AG04450 (cell line): Measurements from ENCODE around the gene PTPRJ. TPM values are rescaled to one million over a fixed set of nuclear protein-coding genes. Genes with fewer than 3 reads are reported as not detected.

Source experiments
- CTCF ChIA-PET: fragments of 300-600, 350-600 bp; formaldehyde crosslinking; extraction: SDS; loops from one replicate; lab custom pipeline; 2022; ENCODE audit warnings: antibody characterized with exemption, inconsistent platforms; lab: Charles Lee
- POLR2A ChIA-PET: fragments of 350-600 bp; formaldehyde crosslinking; extraction: SDS; loops from one replicate; lab custom pipeline; 2021; ENCODE audit warnings: antibody characterized with exemption, inconsistent platforms; lab: Yijun Ruan, JAX
- DNase-seq: peaks from one replicate; pipeline ENCODE4 v3.0.0-alpha.2; 2011; ENCODE audit warnings: low read depth, low spot score
- H3K27ac ChIP-seq: one replicate; pipeline ENCODE4 v1.5.1; 2012; ENCODE audit warnings: low read depth, low read length, control low read depth
- H3K27me3 ChIP-seq: one replicate; pipeline ENCODE4 v1.6.0; 2012; ENCODE audit warnings: low read length; ENCODE audit not compliant: control insufficient read depth, insufficient read depth
- H3K4me3 ChIP-seq: 2 replicates; pipeline ENCODE4 v1.5.1; 2011; ENCODE audit warnings: mild to moderate bottlenecking, low read depth, low read length, control low read depth
- H3K9me3 ChIP-seq: 2 replicates; pipeline ENCODE4 v1.5.1; 2012; ENCODE audit warnings: low read length; ENCODE audit not compliant: control insufficient read depth, insufficient read depth
- CTCF ChIP-seq: IDR thresholded peaks from 2 replicates; pipeline ENCODE4 v1.5.1; 2011; ENCODE audit warnings: low read depth, low read length, control low read depth, inconsistent platforms
- polyA plus RNA-seq: library from polyadenylated mRNA; depleted of rRNA; stranded (reverse); fragments of >200 nt; gene quantifications from 2 replicates; pipeline ENCODE4 v1.2.3, GENCODE V29; 2011

The PTPRJ gene
- polyA plus RNA-seq, 1 experiment = 5.2 TPM

- POLR2A ChIA-PET = no interaction called here
- DNase-seq = no peak
These were observed 103.1 kb downstream of the PTPRJ start for GRCh38 chr11:48083421-48083820.

GRCh38 chr11:48085688-48086087 lies 105.3 kb downstream of the PTPRJ start:
- TF ChIP-seq CTCF = no peak
- DNase-seq = no peak
- Histone ChIP-seq H3K4me3 (no peak overlapping the region), H3K9me3 (no peaks in the 10 kb centered on the region), H3K27ac (no peak overlapping the region), H3K27me3 (no peaks in the 10 kb centered on the region)
- ChIA-PET POLR2A (no interaction called here), CTCF (no interaction called here)

More at GRCh38 chr11:48083421-48083820, 103.1 kb downstream of the PTPRJ start:
- H3K4me3 ChIP-seq = no peak overlapping the region
- TF ChIP-seq CTCF = no peak
- H3K27me3 ChIP-seq = no peaks in the 10 kb centered on the region
- H3K9me3 ChIP-seq = no peaks in the 10 kb centered on the region
- CTCF ChIA-PET = interaction anchor here (1.1 to 1.5 kb wide), 2 partner anchors 25 to 149 kb away, joined by 3 to 7 read pairs; no protein-coding TSS in a partner anchor
- H3K27ac ChIP-seq = no peak overlapping the region

DNA sequence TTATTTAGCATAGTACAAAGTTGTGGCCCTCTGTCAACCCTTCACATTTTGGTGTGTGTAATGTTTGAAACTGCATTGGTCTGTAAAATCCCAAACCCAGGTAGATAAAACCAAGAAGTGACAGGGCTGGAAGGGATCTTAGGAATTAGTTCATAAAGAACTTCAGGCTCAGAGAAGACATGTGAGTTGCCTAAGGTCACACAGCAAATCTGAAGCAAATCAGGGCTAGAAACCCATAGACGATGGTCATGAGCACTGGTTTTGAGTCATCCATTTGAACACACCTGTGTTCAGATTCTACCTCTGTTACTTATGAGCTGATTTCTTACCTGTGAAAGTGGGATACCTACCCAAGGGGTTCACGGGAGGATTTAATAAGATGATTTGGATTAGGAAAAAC lies 107.1 kb downstream of the PTPRJ start:
- Histone ChIP-seq H3K27ac (no peak overlapping the region), H3K27me3 (no peaks in the 10 kb centered on the region), H3K4me3 (no peak overlapping the region), H3K9me3 (no peaks in the 10 kb centered on the region)
- no peak for TF ChIP-seq CTCF
- DNase-seq = no peak
- ChIA-PET POLR2A (no interaction called here), CTCF (interaction anchor here (1.0 to 1.9 kb wide), 2 partner anchors 22 to 151 kb away, joined by 5 to 14 read pairs; no protein-coding TSS in a partner anchor)

GRCh38 chr11:48087974-48088681 lies 107.8 kb downstream of the PTPRJ start:
- ChIA-PET CTCF (interaction anchor here (0.7 to 2.0 kb wide), 5 partner anchors 21 to 474 kb away, joined by 3 to 14 read pairs (median 5); no protein-coding TSS in a partner anchor), POLR2A (no interaction called here)
- H3K9me3 ChIP-seq = no peaks in the 10 kb centered on the region
- H3K27me3 ChIP-seq = no peaks in the 10 kb centered on the region
- TF ChIP-seq CTCF = no peak
- DNase-seq = no peak
- H3K4me3 ChIP-seq = no peak overlapping the region
- no peak overlapping the region for H3K27ac ChIP-seq

GRCh38 chr11:48088682-48089050 lies 108.3 kb downstream of the PTPRJ start:
- POLR2A ChIA-PET = no interaction called here

More at GRCh38 chr11:48088682-48089050, 108.3 kb downstream of the PTPRJ start:
- H3K27ac ChIP-seq = no peak overlapping the region
- no peak overlapping the region for H3K4me3 ChIP-seq
- no peaks in the 10 kb centered on the region for H3K27me3 ChIP-seq
- TF ChIP-seq CTCF = no peak
- CTCF ChIA-PET = interaction anchor here (0.7 to 2.0 kb wide), 4 partner anchors 21 to 474 kb away, joined by 3 to 8 read pairs (median 4); no protein-coding TSS in a partner anchor
- no peaks in the 10 kb centered on the region for H3K9me3 ChIP-seq
- no peak for DNase-seq
